Measurements from ENCODE around the gene YIF1A. TPM values are rescaled to one million over a fixed set of nuclear protein-coding genes. Genes with fewer than 3 reads are reported as not detected.

The YIF1A gene
- total RNA-seq, 3 donors from 2014 or later: 56.8 to 61.4 (median 57.7) TPM

DNA sequence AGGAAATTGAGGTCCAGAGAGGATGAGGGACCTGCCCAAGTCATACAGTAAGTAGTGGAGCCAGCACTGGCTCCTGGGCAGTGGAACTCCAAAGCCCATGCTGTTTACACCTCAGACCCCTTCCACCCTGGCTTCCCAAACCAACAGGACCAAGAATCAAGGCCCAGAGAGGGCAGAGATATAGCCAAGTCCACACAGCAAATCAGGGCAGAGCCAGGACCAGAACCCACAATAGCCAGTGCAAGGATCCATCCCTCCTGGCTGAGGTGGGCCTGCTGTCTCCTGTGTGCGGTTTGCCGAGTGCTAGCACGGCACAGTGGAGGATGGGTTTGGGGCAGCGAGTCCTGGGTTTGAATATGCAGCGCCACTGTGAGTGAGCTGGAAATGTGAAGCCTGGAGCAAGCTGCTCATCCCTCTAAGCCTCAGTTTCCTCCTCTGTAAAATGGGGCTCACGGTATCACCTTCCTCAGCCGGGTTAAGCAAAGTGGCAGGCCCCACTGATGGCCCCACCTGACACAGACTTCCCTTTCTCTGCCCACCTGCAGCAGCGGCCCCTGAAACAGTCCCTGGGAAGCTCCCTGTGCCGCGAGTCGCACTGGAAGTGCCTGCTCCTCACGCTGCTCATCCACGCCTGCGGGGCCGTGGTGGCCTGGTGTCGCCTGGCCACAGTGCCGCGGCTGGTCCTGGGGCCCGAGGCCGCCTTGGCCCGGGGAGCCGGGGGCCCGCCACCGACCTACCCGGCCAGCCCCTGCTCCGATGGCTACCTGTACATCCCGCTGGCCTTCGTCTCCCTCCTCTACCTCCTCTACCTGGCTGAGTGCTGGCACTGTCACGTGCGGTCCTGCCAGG, 5.1 kb upstream of the YIF1A start:
- intact Hi-C loops (cut with DNase I; ENCODE audit: low total_unique reads): no loop called here
- DNase-seq (ENCODE audit: low spot score in 2 of 2): no peak
- H3K27ac ChIP-seq: no peak overlapping the region
- peaks cover 5 to 39% of the 10 kb centered on the region in 2 donors for H3K27me3 ChIP-seq
- H3K36me3 ChIP-seq: no peaks in the 10 kb centered on the region
- TF ChIP-seq POLR2A (IDR thresholded peaks at IDR 0.05) (no peak), POLR2AphosphoS5 (IDR thresholded peaks at IDR 0.05) (no peak)
- TF ChIP-seq, protein P1, sequence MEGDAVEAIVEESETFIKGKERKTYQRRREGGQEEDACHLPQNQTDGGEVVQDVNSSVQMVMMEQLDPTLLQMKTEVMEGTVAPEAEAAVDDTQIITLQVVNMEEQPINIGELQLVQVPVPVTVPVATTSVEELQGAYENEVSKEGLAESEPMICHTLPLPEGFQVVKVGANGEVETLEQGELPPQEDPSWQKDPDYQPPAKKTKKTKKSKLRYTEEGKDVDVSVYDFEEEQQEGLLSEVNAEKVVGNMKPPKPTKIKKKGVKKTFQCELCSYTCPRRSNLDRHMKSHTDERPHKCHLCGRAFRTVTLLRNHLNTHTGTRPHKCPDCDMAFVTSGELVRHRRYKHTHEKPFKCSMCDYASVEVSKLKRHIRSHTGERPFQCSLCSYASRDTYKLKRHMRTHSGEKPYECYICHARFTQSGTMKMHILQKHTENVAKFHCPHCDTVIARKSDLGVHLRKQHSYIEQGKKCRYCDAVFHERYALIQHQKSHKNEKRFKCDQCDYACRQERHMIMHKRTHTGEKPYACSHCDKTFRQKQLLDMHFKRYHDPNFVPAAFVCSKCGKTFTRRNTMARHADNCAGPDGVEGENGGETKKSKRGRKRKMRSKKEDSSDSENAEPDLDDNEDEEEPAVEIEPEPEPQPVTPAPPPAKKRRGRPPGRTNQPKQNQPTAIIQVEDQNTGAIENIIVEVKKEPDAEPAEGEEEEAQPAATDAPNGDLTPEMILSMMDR (IDR thresholded peaks at IDR 0.05): no peak
- peaks cover 0 to 7% of the 10 kb centered on the region in 2 donors for H3K4me1 ChIP-seq
- no peak overlapping the region for H3K4me3 ChIP-seq
- H3K9me3 ChIP-seq: no peaks in the 10 kb centered on the region

DNA sequence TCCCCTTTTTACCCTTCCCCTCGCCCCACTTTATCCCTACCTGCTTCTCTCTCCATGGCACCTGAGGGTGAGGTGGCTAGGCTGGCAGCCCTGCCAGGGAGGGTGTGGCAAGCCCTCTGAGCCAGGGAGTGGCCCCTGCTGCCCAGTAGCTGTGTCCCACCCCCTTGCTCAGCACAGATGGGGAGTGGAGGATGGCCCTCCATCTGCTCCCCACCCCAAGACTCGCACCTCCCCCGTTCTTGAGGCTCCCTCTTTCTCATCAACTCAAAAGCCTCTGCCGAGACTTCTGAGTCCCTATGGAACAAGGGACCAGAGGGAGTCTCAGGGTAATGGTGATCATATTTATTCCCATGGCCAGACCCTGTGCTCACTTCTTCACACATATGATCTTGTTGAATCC, 4.4 kb upstream of the YIF1A start:
- intact Hi-C loops (cut with DNase I; ENCODE audit: low total_unique reads): no loop called here
- peaks cover 0 to 7% of the 10 kb centered on the region in 2 donors for H3K4me1 ChIP-seq
- H3K27ac ChIP-seq: no peak overlapping the region
- TF ChIP-seq POLR2AphosphoS5 (IDR thresholded peaks at IDR 0.05) (no peak), POLR2A (IDR thresholded peaks at IDR 0.05) (no peak)
- TF ChIP-seq, protein P1 (IDR thresholded peaks at IDR 0.05): no peak
- DNase-seq (ENCODE audit: low spot score in 2 of 2): no peak
- peaks cover 5 to 39% of the 10 kb centered on the region in 2 donors for H3K27me3 ChIP-seq
- H3K9me3 ChIP-seq: no peaks in the 10 kb centered on the region
- no peaks in the 10 kb centered on the region for H3K36me3 ChIP-seq
- no peak overlapping the region for H3K4me3 ChIP-seq

DNA sequence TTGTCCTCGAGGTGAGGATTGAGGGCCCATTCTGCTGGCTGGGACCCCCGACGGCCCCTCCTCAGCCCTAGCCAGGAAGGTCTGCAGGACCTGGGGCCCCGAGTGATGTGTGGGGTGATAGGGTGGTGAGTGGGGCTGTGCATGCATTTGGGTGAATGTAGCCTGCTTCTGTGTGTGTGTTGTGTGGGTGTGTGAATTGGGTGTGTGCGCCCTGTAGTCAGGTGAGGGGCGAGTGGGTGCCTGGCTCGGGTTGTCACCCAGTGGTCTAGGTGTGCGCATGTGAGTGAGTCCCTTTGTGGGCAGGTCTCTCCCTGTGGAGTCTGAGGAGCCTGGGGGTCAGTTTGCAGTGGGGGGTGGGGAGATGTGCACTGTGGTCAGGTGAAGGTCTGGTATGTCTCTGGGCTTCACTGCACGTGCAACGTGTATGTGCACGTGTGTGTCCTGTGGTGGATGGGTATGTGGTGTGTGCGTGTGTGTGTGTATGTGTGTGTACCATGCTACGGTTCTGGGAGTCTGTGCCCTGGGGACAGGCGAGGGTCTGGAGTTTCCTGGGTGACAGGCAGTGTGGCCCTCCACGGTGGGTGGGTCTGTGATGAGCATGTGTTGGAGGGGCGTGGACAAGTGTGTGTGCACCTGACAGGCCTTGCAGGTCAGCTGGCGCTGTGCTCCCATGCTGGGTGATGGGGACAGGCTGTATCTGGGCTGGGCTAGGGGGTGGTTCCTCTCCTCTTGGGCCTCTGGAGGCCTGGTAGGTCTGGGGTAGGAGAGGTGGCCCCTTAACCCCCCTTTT, 3.8 kb upstream of the YIF1A start:
- intact Hi-C loops (cut with DNase I; ENCODE audit: low total_unique reads): loop anchor here (1.0 kb wide), 1 partner anchor 33 kb away; no protein-coding TSS in a partner anchor
- DNase-seq (ENCODE audit: low spot score in 2 of 2): no peak
- H3K4me1 ChIP-seq: peaks cover 0 to 13% of the 10 kb centered on the region in 2 donors
- H3K27me3 ChIP-seq: peaks cover 5 to 39% of the 10 kb centered on the region in 2 donors
- H3K36me3 ChIP-seq: no peaks in the 10 kb centered on the region
- no peaks in the 10 kb centered on the region for H3K9me3 ChIP-seq
- TF ChIP-seq POLR2AphosphoS5 (IDR thresholded peaks at IDR 0.05) (no peak), POLR2A (IDR thresholded peaks at IDR 0.05) (no peak)
- TF ChIP-seq, protein P1 (IDR thresholded peaks at IDR 0.05): no peak
- no peak overlapping the region for H3K27ac ChIP-seq
- H3K4me3 ChIP-seq: peak overlapping the region in 1 of 3 donors; percentile 66

DNA sequence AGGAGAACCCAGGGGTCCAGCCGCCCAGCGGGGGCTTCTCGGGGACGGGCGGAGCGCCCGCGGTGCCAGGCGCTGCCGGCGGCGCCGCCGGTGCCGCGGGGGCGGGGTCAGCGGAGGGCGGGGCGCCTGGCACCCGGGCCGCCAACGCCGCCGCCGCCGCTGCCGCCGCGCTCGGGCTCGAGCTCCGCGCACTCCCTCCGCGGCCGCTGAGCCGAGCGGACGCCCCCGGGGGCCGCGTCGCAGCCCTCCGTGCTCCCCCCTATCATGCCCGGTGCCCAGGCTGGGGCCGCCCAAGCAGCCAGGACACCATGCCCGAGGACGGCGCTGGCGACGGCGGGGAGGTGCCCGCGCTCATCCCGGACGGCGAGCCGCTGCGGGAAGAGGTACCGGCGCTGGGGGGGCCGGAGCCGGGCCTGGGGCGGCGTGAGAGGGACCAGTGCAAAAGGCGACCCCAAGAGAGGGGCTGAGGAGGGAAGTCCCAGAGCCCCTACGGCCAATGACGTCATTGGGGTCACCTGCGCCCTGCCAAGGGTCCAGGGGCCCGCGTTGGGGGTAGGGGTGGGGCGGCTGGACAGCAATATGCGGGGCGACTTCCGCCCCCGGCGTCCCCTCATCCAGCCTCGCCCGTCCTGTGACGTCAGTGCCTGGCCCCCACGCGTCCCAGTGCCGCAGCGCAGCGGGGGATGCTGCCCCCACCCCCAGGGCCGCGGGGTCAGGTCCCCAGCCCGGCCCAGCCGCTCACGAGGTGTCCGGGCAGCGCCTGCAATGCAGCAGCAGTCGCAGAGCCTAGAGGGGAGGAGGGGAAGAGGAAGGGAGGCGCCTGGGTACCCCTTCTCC, 3.0 kb upstream of the YIF1A start, which contains the start of gene TMEM151A:
TSS of gene TMEM151A (plus strand) at position 189 of the 837 bp plus-strand sequence. CDS start at position 309, 120 bp downstream.
- intact Hi-C loops (cut with DNase I; ENCODE audit: low total_unique reads): loop anchor here (1.0 kb wide), 1 partner anchor 33 kb away; no protein-coding TSS in a partner anchor
- H3K4me3 ChIP-seq: peak within 1 kb of the TSS; percentile 32 to 66 (median 42)
- H3K27me3 ChIP-seq: peaks cover 5 to 39% of the 10 kb centered on the region in 2 donors
- H3K9me3 ChIP-seq: no peaks in the 10 kb centered on the region
- H3K27ac ChIP-seq: no peak within 1 kb of the TSS
- DNase-seq (ENCODE audit: low spot score in 2 of 2): no peak
- TF ChIP-seq, protein P1 (IDR thresholded peaks at IDR 0.05): no peak
- no peak for TF ChIP-seq POLR2AphosphoS5 (IDR thresholded peaks at IDR 0.05)
- TF ChIP-seq POLR2A (IDR thresholded peaks at IDR 0.05): no peak
- no peaks in the 10 kb centered on the region for H3K36me3 ChIP-seq
- H3K4me1 ChIP-seq: peaks cover 0 to 15% of the 10 kb centered on the region in 2 donors
